HG03095 (cell line): ENCODE measurements around the gene LEPROT.

ENCODE experiments used
- ATAC-seq: cut with Tn5 transposase; IDR thresholded peaks from one replicate; pipeline ENCODE4 v1.9.1; 2021; ENCODE audit warnings: moderate library complexity; ENCODE audit not compliant: unreplicated experiment

LEPROT gene

GRCh38 chr1:65412256-65412983, 8.0 kb upstream of the LEPROT start:
- no peak for ATAC-seq

DNA sequence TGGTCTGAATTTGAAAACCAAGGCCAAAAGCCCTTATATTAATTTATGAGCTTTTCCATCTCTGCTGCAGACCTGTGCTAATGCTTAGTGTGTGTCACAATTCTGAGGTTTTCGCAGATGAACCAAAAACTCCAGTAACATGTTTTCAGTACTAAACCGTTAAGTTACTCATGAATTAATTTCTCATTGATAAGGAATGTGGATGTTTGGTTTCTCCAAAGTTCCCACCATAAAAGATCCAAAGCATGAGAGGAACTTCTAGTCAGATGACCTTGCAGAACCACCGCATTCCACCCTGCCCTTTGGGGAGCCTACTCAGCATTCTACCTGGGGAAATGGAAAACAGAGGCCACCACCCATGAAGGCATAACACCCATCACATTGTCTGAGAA, 7.5 kb upstream of the LEPROT start:
- ATAC-seq, result no peak

GRCh38 chr1:65414538-65414937, 5.9 kb upstream of the LEPROT start:
- no peak for ATAC-seq

- ATAC-seq, result no peak
Observed at GRCh38 chr1:65416767-65417166, 3.7 kb upstream of the LEPROT start.

GRCh38 chr1:65417729-65418128, 2.7 kb upstream of the LEPROT start:
- ATAC-seq, result no peak

DNA sequence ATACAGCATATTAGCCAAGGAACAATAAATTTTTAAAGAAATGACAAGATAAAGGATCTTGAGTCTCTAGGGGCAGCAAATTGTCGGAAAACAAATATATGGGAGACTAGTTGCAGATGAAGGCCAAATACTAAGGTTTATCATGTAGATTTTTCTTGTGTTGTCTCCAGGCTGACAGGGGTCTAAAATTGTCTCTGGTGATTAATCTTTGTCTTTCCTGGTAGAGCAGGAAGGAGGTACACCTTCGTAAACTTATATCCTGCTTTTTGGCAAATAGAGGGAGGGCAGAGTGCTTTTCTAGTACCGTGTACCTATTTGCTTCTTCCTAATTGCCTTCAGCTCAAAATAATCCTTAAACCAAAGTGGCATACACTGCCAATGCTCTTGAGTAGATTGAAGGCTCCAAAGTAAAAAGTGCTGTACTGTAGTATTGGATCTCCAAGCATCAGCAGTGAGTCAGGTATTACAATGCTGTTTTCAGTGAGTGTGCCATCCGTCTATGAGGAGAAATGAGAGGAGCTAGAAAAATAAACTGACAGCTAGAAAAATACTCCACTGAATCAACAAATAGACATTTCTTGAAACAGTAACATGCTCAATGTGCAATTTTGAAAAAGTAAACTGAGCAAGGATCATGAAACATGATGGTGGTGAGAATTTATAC, 1.8 kb upstream of the LEPROT start:
- no peak for ATAC-seq

DNA sequence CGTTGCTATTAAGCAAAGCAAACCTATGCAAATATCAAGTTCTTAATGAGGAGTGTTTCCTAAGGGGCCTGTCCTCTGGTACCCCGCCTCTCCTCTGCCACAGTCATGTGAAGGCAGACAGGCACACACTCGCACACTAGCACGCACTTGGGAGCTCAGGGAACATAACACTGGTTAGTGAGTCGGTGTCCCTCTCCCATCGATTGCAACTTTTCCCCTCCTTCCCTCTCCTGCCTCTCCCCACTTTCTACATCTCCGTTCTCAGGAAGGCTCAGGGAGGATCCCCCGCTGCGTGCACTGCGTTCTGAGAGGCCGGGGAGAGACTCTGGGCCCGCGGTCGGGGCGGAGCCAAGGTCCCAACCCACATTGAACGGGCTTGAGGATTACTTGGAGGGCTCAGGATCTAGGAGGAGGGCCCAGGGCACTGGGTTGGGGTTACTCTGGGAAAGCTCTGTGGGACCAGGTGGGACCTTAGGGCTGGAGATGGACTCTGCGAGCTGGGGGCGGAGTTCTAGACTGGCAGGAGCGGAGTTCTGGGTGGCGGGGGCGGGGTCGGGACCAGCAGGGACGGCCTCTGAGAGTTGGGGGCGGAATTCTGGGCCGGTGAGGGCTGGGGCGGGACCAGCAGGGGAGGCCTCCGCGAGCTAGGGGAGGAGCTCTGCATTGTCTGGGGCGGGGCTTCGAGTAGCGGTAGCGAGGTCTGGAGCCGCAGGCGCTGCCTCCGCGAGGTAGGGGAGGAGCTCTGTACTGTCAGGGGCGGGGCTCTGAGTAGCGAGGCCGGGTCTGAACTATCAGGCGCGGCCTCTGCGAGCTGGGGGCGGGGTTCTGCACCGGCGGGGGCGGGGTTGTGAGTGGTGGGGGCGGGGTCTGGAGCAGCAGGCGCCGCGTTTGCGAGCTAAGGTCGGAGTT, 533 bp upstream of the LEPROT start:
- ATAC-seq, result peak; percentile 95

GRCh38 chr1:65421351-65422025, 1.0 kb downstream of the LEPROT start:
- ATAC-seq, result no peak

DNA sequence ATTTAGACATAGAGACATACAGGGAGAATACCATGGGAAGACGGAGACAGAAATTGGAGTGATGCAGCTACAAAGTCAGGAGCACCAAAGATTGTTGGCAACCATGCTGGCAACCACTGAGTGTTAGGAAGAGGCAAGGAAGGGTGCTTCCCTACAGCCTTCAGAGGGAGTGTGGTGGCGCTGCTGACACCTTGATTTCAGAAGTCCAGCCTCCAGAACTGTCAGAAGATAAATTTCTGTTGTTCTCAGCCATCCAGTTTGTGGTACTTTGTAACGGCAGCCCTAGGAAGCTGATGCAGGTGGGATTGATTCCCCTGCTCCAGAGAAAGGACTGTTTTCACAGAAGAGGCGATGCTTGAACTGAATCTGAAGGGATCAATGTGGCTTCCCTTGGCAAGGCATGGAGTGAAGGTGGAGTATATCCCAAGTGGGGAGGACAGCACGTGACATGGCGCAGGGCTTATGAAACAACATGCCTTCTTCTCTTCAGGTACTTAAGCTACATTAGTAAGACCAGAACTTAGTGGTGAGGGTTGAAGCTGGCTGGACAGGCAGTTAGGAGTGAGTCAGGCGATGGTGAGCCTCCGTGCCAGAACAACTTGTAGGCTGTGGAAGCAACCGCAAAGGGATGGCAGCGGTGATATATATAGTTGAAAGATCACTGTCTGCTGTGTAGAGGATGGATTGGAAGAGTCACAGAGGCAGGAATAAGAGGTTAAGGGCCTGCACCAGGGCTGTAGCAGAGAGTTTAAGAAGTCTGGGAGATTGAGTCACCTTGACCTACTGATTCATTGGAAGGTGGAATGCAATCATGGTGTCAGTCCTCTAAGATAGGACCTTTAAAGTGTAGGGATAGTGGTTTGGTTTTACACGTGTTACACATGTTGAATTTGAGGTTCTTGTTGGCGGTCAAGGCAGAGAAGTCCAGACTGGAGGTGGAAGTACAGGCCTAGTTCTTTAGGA, 2.1 kb downstream of the LEPROT start:
- ATAC-seq, result no peak

GRCh38 chr1:65423884-65424572, 3.6 kb downstream of the LEPROT start:
- ATAC-seq, result no peak

GRCh38 chr1:65424573-65424889, 4.1 kb downstream of the LEPROT start:
- no peak for ATAC-seq

GRCh38 chr1:65425006-65425405, 4.5 kb downstream of the LEPROT start:
- ATAC-seq, result no peak

- no peak for ATAC-seq
Observed at GRCh38 chr1:65425697-65426096, 5.2 kb downstream of the LEPROT start.

- ATAC-seq, result no peak
Observed at GRCh38 chr1:65429078-65429477, 8.6 kb downstream of the LEPROT start.

DNA sequence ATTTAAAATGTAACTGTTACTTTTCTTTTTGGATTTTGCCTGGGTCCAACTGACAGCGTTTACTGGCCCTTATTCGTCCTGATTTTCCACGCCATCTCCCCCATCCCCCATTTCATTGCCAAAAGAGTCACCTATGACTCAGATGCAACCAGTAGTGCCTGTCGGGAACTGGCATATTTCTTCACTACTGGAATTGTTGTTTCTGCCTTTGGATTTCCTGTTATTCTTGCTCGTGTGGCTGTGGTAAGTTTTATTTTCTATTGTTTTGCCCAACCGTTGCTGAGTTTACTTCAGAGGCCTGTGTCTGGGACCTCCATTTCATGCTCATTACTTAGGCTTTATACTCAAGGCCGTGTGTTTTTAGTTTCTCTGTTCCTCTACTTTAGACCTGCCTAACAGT, 9.3 kb downstream of the LEPROT start:
- no peak for ATAC-seq

DNA sequence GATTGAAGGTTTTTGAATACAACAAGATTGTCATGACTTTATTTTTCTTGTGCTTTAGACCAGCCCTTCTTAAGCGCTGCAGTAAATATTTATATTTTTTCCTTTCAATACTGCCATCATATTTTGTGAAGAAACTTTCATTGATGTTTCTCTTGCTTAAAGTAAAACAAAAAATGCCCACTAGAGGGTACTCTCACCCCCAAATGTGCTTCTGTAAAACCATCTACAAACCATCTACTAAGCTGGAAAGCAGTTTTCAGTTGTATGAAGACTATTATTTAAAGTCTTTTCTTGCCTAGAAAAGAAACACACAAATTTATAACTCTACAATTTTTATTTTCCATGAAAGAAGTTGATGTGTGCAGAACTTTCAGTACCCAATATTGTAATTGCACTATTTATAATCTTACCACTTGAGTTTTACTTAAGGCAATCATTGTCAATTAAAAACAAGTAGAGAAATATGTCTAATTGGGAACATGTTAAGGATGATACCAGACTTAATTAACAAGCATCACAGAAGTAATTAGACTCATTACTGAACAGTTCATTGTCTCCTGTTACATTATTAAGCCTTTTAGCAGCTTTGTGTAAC, 10.7 kb downstream of the LEPROT start:
- no peak for ATAC-seq

DNA sequence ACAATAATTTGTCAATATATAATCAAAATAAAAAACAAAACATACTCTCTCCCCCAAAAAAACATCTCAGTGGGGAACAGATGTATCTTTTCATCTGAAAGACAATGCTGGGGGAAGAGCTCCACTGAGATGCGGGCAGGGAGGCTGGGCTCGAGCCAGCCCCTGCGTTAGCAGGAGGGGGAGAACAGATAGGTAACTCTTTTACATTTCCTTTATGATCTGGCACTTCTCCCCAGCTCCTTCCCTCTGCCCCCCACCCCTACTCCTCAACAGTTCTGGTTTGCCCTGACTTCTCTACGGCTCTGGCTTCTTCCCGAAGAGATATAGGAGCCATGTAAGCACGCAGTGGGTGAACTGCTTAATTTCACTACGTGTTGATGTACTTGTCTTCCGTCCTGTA, 12.4 kb downstream of the LEPROT start:
- no peak for ATAC-seq

DNA sequence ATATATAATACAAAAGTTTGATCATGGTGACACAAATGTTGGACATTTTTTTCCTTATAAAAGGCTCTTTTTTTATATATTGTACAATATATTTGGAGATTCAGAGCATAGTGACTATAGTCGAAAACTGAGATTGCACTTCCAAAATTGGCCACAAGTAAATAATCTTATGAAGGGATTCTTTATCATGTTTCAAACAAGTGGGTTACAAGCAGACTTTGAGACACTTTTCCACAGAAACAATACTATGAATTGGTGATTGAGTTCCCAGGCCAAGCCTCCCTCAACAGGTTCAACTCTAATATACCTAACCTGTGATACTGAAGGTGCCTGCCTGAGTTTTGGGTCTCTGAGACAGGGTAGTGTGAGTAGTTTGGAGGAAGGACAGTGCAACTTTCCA, 13.8 kb downstream of the LEPROT start:
- no peak for ATAC-seq

- ATAC-seq, result no peak
Observed at GRCh38 chr1:65434760-65435159, 14.3 kb downstream of the LEPROT start.
